Esophagus mucosa (tissue), 1 donor: Measurements from ENCODE around the gene C2CD2L. TPM values are rescaled to one million over a fixed set of nuclear protein-coding genes. Genes with fewer than 3 reads are reported as not detected.
A peak's percentile ranks its signal among the peaks of the same experiment; 100 is the strongest.
"Not testable (repeated sequence)": the region's sequence is repeated elsewhere in the genome, so short reads cannot be mapped to it uniquely, and the experiment has no call there.

Source experiments
- ATAC-seq: fragments of 200-7000 bp; cut with Tn5 transposase; one replicate; pipeline ENCODE4 v1.9.1; 2020
- total RNA-seq: library from RNA; stranded (reverse); gene quantifications from one replicate; pipeline ENCODE4 v1.2.4, GENCODE V29; 2023
- donor health status: DM: yes; HTN: yes; CAD: no.

Gene C2CD2L
- 6.5 TPM for total RNA-seq

DNA sequence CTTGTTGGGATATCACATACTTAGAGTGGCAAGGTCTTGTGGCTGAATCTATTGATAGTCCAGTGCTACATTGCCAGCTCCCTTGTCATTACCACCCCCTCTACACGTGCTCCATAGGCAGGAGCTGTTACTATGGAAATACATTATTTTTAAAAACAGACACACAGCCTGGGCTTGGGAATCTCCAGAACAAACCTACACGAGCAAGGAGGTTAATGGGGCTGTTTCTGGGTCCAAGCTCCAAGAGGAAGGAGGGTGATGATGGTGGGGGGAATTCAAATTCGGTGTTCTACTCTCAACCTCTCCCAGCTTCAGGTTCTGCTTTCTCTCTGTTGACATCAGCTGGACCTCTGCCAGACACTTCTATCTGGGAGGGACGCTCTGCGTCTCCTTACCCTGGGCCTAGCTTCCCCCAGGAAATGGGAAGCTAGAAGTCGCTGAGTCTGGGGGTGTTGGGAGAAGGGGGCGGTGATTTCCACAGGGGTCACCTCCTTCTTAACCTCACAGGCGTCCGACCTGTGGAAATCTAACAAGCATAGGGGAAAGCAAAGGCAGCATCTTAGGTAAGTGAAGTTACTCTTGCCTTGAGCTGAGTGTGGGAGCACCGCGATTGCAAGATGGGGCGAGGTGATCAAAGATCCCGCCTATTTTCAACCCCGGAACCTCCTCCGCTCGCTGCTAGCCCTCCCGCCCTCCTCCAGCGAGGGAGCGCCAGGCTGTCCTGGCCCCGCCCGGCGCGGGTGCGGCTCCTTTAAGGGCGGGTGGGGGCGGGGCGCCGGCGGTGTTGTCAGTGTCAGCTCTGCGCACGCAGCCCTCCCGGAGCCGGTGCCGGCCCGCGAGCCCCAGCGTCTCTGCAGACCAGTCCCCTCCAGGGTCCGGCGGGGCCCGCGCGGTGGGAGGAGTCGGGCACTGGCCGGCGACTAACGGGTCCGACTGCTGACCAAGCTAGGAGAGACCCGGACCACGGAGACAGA lies at the start of gene C2CD2L:
Gene C2CD2L (plus strand): TSS at position 781 of the 974 bp plus-strand sequence. CDS start 398 bp downstream, outside the sequence.
- ATAC-seq, result peak; percentile 89

DNA sequence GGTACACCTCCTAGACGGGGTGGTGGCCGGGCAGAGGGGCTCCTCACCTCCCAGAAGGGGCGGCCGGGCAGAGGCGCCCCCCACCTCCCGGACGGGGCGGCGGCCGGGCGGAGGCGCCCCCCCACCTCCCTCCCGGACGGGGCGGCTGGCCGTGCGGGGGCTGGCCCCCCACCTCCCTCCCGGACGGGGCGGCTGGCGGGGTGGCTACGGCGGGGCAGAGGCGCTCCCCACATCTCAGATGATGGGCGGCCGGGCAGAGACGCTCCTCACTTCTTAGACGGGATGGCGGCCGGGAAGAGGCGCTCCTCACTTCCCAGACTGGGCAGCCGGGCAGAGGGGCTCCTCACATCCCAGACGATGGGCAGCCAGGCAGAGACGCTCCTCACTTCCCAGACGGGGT lies 48.0 kb upstream of the C2CD2L start:
- not testable (repeated sequence) for ATAC-seq

DNA sequence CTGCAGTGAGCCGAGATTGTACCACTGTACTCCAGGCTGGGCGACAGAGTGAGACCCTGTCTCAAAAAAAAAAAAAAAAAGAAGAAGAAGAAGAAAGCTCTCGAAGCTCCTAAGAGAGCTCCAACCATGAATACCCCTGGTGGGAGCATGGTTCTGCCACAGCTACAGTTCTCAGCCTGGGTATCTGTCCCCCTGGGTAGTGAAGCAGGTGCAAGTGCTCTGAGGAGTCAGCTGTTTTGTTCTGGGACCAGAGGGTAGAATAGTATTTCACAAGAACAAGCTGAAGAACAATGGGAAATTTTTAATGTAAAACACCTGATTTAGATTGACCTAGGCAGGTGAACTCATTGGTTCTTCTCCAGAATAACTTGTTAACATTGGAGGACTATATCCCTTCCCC lies 45.9 kb upstream of the C2CD2L start:
- no peak for ATAC-seq

DNA sequence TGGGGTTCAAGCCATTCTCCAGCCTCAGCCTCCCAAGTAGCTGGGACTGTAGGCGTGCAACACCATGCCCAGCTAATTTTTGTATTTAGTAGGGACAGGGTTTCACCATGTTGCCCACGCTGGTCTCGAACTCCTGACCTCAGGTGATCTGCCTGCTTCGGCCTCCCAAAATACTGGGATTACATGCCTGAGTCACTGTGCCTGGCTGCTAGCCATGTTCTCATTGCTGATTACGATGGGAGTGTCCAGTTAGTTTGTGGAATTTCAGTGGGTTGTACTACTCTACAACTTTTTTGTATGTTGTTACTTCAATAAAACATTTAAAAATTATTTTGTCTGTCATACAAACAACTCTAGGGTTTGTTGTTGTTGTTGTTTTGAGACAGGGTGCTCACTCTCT lies 44.4 kb upstream of the C2CD2L start:
- no peak for ATAC-seq

- no peak for ATAC-seq
These were observed 41.8 kb upstream of the C2CD2L start for GRCh38 chr11:119065369-119065768.

- peak; percentile 99 for ATAC-seq
These were observed 39.5 kb upstream of the C2CD2L start, which contains the start of gene VPS11 for GRCh38 chr11:119067371-119068222. TSS of gene VPS11 (plus strand) at chr11:119067818. CDS start at chr11:119067824, 6 bp downstream.

DNA sequence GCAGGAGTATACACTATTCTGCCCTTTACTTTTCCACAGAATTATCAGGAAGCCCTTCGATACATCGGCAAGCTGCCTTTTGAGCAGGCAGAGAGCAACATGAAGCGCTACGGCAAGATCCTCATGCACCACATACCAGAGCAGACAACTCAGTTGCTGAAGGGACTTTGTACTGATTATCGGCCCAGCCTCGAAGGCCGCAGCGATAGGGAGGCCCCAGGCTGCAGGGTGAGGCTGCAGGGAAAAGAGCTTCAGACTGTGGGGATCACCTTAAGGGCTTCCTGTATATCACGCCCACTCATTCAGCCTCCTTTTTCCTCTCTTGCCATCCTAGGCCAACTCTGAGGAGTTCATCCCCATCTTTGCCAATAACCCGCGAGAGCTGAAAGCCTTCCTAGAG lies 29.3 kb upstream of the C2CD2L start:
- no peak for ATAC-seq

DNA sequence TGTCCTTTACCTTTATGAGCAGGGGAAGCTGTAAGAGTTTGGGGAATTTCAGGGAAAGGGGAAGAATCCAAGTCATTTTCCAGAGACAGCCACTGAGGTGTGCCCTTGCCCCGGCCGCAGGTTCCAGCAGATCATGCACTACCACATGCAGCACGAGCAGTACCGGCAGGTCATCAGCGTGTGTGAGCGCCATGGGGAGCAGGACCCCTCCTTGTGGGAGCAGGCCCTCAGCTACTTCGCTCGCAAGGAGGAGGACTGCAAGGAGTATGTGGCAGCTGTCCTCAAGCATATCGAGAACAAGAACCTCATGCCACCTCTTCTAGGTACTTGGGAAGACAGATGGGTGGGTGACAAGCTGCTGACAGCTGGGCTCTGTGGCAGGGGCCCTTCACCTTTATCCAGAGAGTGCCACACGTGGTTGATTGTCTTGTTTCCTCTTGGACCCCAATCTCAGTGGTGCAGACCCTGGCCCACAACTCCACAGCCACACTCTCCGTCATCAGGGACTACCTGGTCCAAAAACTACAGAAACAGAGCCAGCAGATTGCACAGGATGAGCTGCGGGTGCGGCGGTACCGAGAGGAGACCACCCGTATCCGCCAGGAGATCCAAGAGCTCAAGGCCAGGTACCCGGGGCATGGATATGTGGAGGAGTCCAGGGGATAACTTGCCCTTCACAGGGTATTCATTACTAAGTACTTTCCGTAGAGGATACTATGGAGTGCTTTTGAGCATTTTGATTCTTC lies 28.3 kb upstream of the C2CD2L start:
- no peak for ATAC-seq

DNA sequence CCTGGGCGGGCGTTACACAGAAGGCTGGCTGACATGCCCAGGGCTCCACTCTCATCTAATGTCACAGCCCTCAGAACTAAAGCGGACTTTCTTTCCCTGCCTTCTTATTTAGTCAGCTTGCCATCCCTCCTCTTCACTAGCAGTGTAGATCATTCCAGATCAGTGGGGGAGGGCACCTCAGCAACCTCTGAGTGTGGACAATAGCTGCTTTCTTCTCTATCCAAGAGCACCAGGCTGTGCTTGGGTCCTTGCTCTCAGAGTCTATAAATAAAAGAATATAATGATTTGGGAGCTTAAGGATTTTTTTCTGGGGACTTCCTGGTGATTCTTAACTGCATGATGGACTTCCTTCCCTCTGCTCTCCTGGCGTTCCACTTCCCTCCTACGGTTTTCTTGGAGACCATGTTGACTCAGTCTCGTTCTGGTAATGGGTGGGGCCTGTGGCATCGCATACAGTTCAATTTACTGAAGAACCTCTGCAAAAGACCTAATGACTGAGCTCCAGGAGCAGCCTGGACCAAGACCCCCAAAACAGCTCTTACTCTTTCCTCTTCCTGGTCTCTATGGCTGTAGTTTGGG lies 25.4 kb upstream of the C2CD2L start:
- no peak for ATAC-seq

DNA sequence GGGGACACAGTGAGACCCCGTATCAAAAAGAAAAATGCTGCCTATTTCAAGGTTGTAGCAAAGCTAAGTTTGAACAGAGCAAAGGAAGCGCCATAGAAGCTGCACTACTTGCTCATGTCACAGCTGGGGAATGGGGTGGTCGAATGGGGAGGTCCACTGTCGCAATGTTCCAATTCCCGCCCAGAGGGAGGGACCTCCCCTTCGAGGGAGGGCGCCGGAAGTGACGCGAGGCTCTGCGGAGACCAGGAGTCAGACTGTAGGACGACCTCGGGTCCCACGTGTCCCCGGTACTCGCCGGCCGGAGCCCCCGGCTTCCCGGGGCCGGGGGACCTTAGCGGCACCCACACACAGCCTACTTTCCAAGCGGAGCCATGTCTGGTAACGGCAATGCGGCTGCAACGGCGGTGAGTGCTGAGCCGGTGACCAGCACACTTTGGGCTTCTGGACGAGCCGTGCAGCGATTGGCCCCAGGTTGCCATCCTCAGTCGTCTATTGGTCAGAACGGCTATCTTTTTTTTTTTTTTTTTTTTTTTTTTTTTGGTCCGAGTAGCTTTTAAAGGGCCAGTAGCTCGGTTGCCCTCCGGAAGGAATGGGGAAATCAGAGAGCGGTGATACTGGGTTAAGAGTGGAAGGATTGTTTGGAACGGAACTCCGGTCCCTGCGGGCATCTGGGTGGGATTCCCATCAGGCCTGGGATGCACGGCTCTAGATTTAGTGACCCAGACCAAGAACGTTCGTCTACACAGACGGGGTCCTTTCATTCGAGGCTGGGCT lies 22.3 kb upstream of the C2CD2L start, which contains the start of gene HMBS:
Gene HMBS (plus strand): TSS at position 219 of the 774 bp plus-strand sequence. CDS start 153 bp downstream, at position 372.
- peak; percentile 95 for ATAC-seq

- ATAC-seq, result no peak
These were observed 21.7 kb upstream of the C2CD2L start for GRCh38 chr11:119085437-119085847.

DNA sequence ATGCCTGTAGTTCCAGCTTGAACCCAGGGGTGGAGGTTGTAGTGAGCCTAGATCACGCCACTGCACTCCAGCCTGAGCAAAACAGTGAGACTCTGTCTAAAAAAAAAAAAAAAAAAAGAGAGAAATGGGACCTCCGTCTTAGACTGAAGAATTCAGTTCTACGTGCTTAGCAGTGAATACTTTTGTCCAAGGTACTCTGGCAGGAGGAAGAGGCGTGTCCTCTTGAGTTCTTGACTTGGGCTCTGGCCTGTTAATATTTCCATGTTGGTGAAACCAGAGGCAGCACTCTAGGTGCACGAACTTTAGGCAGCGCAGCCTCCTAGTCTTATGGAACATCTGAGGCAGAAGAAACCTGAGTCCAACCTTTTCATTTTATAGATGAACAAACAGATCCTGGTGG lies 20.0 kb upstream of the C2CD2L start:
- ATAC-seq, result no peak

- ATAC-seq, result no peak
These were observed 19.4 kb upstream of the C2CD2L start for GRCh38 chr11:119087747-119088241.

GRCh38 chr11:119088406-119088805 lies 18.7 kb upstream of the C2CD2L start:
- ATAC-seq, result no peak

- no peak for ATAC-seq
These were observed 17.8 kb upstream of the C2CD2L start for GRCh38 chr11:119089319-119089718.

GRCh38 chr11:119091178-119091577 lies 16.0 kb upstream of the C2CD2L start:
- no peak for ATAC-seq

- no peak for ATAC-seq
These were observed 14.9 kb upstream of the C2CD2L start for GRCh38 chr11:119091966-119092879.

GRCh38 chr11:119092880-119093842 lies 14.0 kb upstream of the C2CD2L start:
- ATAC-seq, result no peak
